ENCODE measurements around the gene SIGLEC11. TPM values are rescaled to one million over a fixed set of nuclear protein-coding genes. Genes with fewer than 3 reads are reported as not detected.

The SIGLEC11 gene
- total RNA-seq, 4 donors from 2014 or later = 0.85 to 3.6 (median 1.3) TPM

DNA sequence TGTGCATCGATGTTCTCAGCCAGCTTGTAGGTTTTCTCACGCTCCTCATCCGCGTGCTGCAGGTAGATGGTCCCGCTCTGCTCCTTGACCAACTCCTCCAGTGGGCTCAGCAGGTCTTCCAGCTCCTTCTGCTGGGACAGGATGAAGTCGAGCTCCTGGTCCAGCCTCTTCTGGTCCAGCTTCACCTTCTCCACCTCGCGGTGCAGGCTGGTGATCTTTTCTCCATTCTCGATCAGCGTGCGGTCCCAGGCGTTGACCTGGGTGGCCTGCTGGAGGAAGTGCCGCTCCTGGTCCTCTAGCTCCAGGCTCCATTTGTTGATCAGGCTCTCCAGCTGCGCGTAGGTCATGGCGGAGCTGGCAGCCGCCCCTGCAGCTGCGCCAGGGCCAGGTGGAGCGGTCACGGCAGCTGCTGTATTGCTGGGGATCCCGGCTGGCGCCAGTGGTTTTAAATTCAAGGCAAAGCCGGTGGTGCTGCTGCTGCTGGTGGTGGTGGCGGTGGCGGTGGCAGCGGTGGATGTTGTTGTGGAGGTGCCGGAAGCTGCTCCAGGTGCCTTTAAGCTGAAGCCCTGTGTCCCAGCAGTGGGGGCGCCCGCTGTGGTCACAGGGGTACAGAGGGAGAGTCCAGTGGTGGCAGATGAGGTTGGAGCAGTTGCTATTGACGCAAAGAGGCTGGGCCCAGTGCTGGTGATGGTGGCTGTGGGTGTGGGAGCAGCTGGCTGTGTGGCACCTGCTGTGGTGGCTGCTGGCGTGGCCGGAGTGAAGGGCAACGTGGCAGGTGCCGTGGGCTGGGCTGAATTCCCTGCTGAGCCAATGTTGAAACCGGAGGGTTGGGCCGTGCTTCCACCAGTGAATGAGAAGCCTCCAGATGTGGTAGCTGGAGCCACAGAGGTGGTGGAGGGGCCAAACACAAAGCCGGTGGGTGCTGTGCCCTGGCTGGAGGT lies 52.2 kb downstream of the SIGLEC11 start:
- Histone ChIP-seq H3K4me3 (no peak overlapping the region), H3K36me3 (peaks cover 0 to 62% of the 10 kb centered on the region in 2 donors), H3K9me3 (no peaks in the 10 kb centered on the region), H3K27ac (no peak overlapping the region), H3K4me1 (peaks cover 0 to 34% (median 8%) of the 10 kb centered on the region in 3 donors), H3K27me3 (no peaks in the 10 kb centered on the region)
- WGBS, 2 donors (ENCODE audit: low coverage in 1 of 2) = 80 to 95% methylated on average over 3 to 4 of the region's 37 CpGs
- TF ChIP-seq CTCF (IDR thresholded peaks at IDR 0.05) = no peak
- TF ChIP-seq POLR2AphosphoS5 (IDR thresholded peaks at IDR 0.05) = no peak
- no peak for TF ChIP-seq POLR2A (IDR thresholded peaks at IDR 0.05)
- no peak for TF ChIP-seq EP300 (IDR thresholded peaks at IDR 0.05)
- no peak for ATAC-seq

DNA sequence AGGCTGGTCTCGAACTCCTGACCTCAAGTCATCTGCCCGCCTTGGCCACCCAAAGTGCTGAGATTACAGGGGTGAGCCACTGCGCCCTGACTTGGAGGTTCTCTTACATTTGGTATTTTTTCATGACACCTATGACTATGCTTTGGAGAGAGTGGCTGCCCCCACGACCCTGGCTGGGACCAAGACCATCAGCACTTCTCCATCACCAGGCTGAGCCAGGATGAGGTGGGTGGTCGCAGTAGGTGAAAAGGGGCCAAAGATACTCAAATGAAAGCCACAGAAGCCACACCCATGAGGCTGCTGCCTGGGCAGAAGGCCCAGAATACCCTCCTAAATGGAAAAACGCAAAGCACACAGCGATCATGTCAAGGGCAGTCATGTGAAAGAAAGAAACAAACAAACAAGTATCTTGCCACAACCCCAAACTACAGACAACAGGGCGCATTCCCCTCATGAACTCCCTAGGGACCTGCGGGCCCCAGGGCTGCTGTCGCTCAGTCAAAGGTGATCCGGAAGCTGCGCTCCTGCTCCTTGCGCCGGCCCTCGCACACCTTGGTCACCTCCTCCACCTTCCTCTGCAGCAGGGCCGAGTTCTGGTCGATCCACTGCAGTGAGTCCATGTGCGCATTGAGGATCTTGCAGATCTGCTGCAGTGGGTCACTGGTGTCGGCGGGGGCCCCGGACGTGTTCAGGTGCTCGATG lies 53.1 kb downstream of the SIGLEC11 start:
- peaks cover 0 to 53% of the 10 kb centered on the region in 2 donors for H3K36me3 ChIP-seq

GRCh38 chr19:49906879-49907564 lies 54.0 kb downstream of the SIGLEC11 start:
- Histone ChIP-seq H3K4me1 (peaks cover 0 to 19% (median 4%) of the 10 kb centered on the region in 3 donors), H3K27ac (no peak overlapping the region), H3K27me3 (no peaks in the 10 kb centered on the region), H3K36me3 (peaks cover 0 to 46% of the 10 kb centered on the region in 2 donors), H3K9me3 (no peaks in the 10 kb centered on the region), H3K4me3 (no peak overlapping the region)
- no peak for ATAC-seq
- 68 to 91% methylated on average over 7 to 16 of the region's 16 CpGs for WGBS, 2 donors (ENCODE audit: low coverage in 1 of 2)
- TF ChIP-seq CTCF (IDR thresholded peaks at IDR 0.05) (no peak), POLR2A (IDR thresholded peaks at IDR 0.05) (no peak), EP300 (IDR thresholded peaks at IDR 0.05) (no peak), POLR2AphosphoS5 (IDR thresholded peaks at IDR 0.05) (no peak)

More for the DNA sequence above, 53.1 kb downstream of the SIGLEC11 start:
- no peak overlapping the region for H3K27ac ChIP-seq
- H3K4me3 ChIP-seq = no peak overlapping the region
- peaks cover 0 to 27% (median 7%) of the 10 kb centered on the region in 3 donors for H3K4me1 ChIP-seq
- no peak for ATAC-seq
- no peaks in the 10 kb centered on the region for H3K9me3 ChIP-seq
- 91 to 92% methylated on average over 12 to 14 of the region's 23 CpGs for WGBS, 2 donors (ENCODE audit: low coverage in 1 of 2)
- no peaks in the 10 kb centered on the region for H3K27me3 ChIP-seq
- TF ChIP-seq CTCF (IDR thresholded peaks at IDR 0.05) (no peak), EP300 (IDR thresholded peaks at IDR 0.05) (no peak), POLR2AphosphoS5 (IDR thresholded peaks at IDR 0.05) (no peak)

- Histone ChIP-seq H3K4me3 (no peak overlapping the region), H3K36me3 (peaks cover 0 to 35% of the 10 kb centered on the region in 2 donors), H3K9me3 (no peaks in the 10 kb centered on the region), H3K4me1 (no peaks in the 10 kb centered on the region), H3K27me3 (no peaks in the 10 kb centered on the region), H3K27ac (no peak overlapping the region)
- no peak for ATAC-seq
- TF ChIP-seq CTCF (IDR thresholded peaks at IDR 0.05) (no peak), POLR2AphosphoS5 (IDR thresholded peaks at IDR 0.05) (no peak), POLR2A (IDR thresholded peaks at IDR 0.05) (no peak), EP300 (IDR thresholded peaks at IDR 0.05) (no peak)
- WGBS, 2 donors (ENCODE audit: low coverage in 1 of 2) = 49 to 89% methylated on average over 5 of the region's 6 CpGs
These were observed 56.8 kb downstream of the SIGLEC11 start for GRCh38 chr19:49904136-49904535.

Other genes starting within 250 kb of the SIGLEC11 start
- gene TSKS, start 197.9 kb downstream of the SIGLEC11 start, total RNA-seq = 1 to 10 TPM in 1 of 4 donors, under 1 TPM in 1, not detected in 2; 0.73 to 4.2 TPM
- gene AP2A1, start 194.2 kb downstream of the SIGLEC11 start, total RNA-seq = 100 to 1,000 TPM in 1 of 4 donors, 10 to 100 TPM in 3; 69.9 to 103 (median 76.1) TPM
- gene FUZ, start 147.9 kb downstream of the SIGLEC11 start, total RNA-seq = 10 to 100 TPM; 14.8 to 23.0 (median 20.1) TPM
- 10 to 100 TPM; 26.7 to 36.1 (median 28.7) TPM for gene MED25, start 142.9 kb downstream of the SIGLEC11 start, total RNA-seq
- gene PTOV1, start 110.0 kb downstream of the SIGLEC11 start, total RNA-seq = 10 to 100 TPM; 52.9 to 89.1 (median 60.0) TPM
- gene PNKP, start 93.6 kb downstream of the SIGLEC11 start, total RNA-seq = 10 to 100 TPM; 12.5 to 64.3 (median 29.4) TPM
- gene AKT1S1, start 83.8 kb downstream of the SIGLEC11 start, total RNA-seq = 10 to 100 TPM; 14.4 to 24.6 (median 19.7) TPM
- 10 to 100 TPM; 25.1 to 41.9 (median 37.3) TPM for gene TBC1D17, start 83.5 kb downstream of the SIGLEC11 start, total RNA-seq
- gene IL4I1, start 64.3 kb downstream of the SIGLEC11 start, total RNA-seq = 1 to 10 TPM in 1 of 4 donors, under 1 TPM in 1, not detected in 2; 0.39 to 1.2 TPM
- gene ATF5, start 32.0 kb downstream of the SIGLEC11 start, total RNA-seq = 10 to 100 TPM; 12.3 to 22.7 (median 16.7) TPM
- gene NUP62, start 31.7 kb downstream of the SIGLEC11 start, total RNA-seq = 10 to 100 TPM; 30.1 to 43.2 (median 37.7) TPM
- 10 to 100 TPM; 17.5 to 34.3 (median 26.0) TPM for gene VRK3, start 64.2 kb upstream of the SIGLEC11 start, total RNA-seq
- 10 to 100 TPM in 2 of 4 donors, 1 to 10 TPM in 2; 5.5 to 20.9 (median 11.4) TPM for gene ZNF473, start 64.8 kb upstream of the SIGLEC11 start, total RNA-seq
- not detected for gene IZUMO2, start 202.1 kb upstream of the SIGLEC11 start, total RNA-seq
- gene MYH14, start 242.4 kb upstream of the SIGLEC11 start, total RNA-seq = 1 to 10 TPM; 3.5 to 10.0 (median 6.1) TPM